Spinal cord (tissue), 10 donors: ENCODE data around the gene SLC4A4. TPM values are rescaled to one million over a fixed set of nuclear protein-coding genes. Genes with fewer than 3 reads are reported as not detected.
"Not testable (repeated sequence)": the region's sequence is repeated elsewhere in the genome, so short reads cannot be mapped to it uniquely, and the experiment has no call there.

ENCODE experiments used
- DNase-seq, 6 donors: peaks; one replicate each; pipeline versions ENCODE4 v3.0.0 to v3.0.0-alpha.2; 2013 to 2015; ENCODE audit warnings: low spot score in 6 of 6, low read depth in 4 of 6
- H3K27ac ChIP-seq: one replicate; pipeline ENCODE4 v1.5.1; 2013; ENCODE audit warnings: low read depth, low read length, control low read depth
- H3K27me3 ChIP-seq: one replicate; pipeline ENCODE4 v1.6.1; 2013; ENCODE audit warnings: low read length; ENCODE audit not compliant: control insufficient read depth, insufficient read depth
- H3K36me3 ChIP-seq: one replicate; pipeline ENCODE4 v1.6.1; 2013; ENCODE audit warnings: low read length; ENCODE audit not compliant: control insufficient read depth, insufficient read depth
- H3K4me1 ChIP-seq: one replicate; pipeline ENCODE4 v1.6.1; 2013; ENCODE audit warnings: low read length; ENCODE audit not compliant: control insufficient read depth, insufficient read depth
- H3K4me3 ChIP-seq: one replicate; pipeline ENCODE4 v1.5.1; 2013; ENCODE audit warnings: low read depth, low read length, control low read depth
- H3K9me3 ChIP-seq: one replicate; pipeline ENCODE4 v1.6.1; 2013; ENCODE audit warnings: low read length; ENCODE audit not compliant: control insufficient read depth, insufficient read depth
- WGBS: methylation state at CpG from one replicate; pipeline ENCODE4 v1.1.5; 2013; ENCODE audit warnings: missing lambda C conversion rate; ENCODE audit not compliant: insufficient coverage; 5-methylcytosine and 5-hydroxymethylcytosine counted together
- polyA plus RNA-seq, 2 donors: library from polyadenylated mRNA; unstranded; fragments of 120-200 nt; gene quantifications; one replicate each; pipeline ENCODE4 v1.2.1, GENCODE V29; 2013; ENCODE audit not compliant: insufficient read length in 2 of 2
- total RNA-seq, 2 donors: library from RNA; depleted of rRNA in 1 of 2; stranded (reverse); fragments of 120-200 nt in 1 of 2; fragments of >200 nt in 1 of 2; gene quantifications; one replicate each; pipeline versions ENCODE4 v1.2.3 to v1.2.4, GENCODE V29; 2013 to 2014
- donor health status: healthy.

The SLC4A4 gene
- total and polyA plus RNA-seq, 4 donors, result 67.2 to 111 (median 106) TPM

DNA sequence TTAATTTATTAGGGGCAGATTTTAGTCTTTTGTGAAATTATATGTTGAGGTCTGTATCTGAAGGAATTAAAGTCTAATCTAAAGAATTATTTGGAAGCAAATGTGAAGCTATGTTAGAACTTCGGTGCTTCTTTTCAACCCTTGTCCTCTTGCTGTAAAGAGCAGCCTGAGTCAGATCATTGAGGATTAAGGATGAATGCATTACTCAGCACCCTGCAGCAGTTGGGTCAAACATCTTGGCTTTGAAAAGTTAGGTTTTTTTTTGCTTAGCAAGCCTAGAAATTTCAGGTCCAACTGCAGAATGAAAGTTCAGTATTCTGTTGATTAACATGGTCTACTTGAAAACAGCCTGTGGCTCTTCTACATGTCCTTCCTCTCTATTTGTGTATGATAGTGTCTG, 57.6 kb downstream of the SLC4A4 start:
- 73% methylated on average over 1 of the region's 1 CpG for WGBS
- Histone ChIP-seq H3K27me3 (no peaks in the 10 kb centered on the region), H3K27ac (no peak overlapping the region), H3K4me1 (no peaks in the 10 kb centered on the region), H3K36me3 (no peaks in the 10 kb centered on the region), H3K4me3 (no peak overlapping the region), H3K9me3 (no peaks in the 10 kb centered on the region)
- no peak for DNase-seq

- Histone ChIP-seq H3K27ac (no peak overlapping the region), H3K4me3 (no peak overlapping the region), H3K27me3 (no peaks in the 10 kb centered on the region), H3K9me3 (no peaks in the 10 kb centered on the region), H3K4me1 (no peaks in the 10 kb centered on the region), H3K36me3 (no peaks in the 10 kb centered on the region)
- DNase-seq, result peak in 2 of 6 donors; percentile 34 to 74
Measured at GRCh38 chr4:71400810-71401209, 62.0 kb downstream of the SLC4A4 start.

DNA sequence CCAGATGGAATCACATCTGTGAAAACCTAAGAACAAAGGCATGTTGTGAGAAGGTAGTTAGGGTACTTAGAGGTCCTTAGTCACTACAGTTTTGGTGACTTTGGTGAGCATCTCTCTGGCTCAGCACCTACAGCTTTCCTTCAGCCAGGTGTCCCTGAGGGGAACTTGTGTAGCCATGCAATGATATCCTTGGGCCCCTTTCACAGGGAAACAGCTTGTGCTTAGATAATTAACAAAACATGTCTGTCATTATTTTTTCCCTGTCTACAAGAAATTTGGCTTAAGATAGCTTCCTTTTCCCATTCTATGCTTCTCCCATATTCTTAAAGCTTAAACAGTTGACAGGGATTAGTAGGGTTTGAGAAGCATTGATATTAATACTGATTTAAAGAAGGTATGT, 63.8 kb downstream of the SLC4A4 start:
- H3K4me3 ChIP-seq, result no peak overlapping the region
- no peaks in the 10 kb centered on the region for H3K9me3 ChIP-seq
- H3K4me1 ChIP-seq, result no peaks in the 10 kb centered on the region
- peak in 1 of 6 donors; percentile 73 for DNase-seq
- no peak overlapping the region for H3K27ac ChIP-seq
- no peaks in the 10 kb centered on the region for H3K27me3 ChIP-seq
- H3K36me3 ChIP-seq, result no peaks in the 10 kb centered on the region

- WGBS, result no CpG with 5 or more reads among the region's 1 CpG
Measured at GRCh38 chr4:71404049-71404448, 65.2 kb downstream of the SLC4A4 start.

DNA sequence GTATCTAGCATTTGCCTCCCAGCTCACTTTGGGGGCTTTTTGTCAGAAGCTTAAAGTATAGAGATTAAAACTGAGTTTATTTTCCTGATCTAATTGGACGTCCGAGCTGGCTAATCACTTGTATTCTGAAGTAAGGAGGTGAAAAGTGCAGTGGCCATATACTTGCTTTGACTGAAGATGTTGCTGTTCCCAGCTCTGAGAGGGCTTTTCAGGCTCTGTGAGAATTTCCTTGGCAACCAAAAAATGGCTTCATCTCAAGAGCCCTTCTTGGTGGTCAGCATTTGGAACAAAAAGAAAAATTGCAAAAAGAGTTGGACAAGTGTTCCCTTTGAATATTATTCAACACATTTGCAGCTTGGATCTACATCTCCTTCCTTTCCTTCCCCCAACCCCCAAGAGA, 67.0 kb downstream of the SLC4A4 start:
- H3K4me3 ChIP-seq, result no peak overlapping the region
- H3K27ac ChIP-seq, result peak overlapping the region; percentile 15
- no peaks in the 10 kb centered on the region for H3K27me3 ChIP-seq
- no peaks in the 10 kb centered on the region for H3K4me1 ChIP-seq
- peak in 3 of 6 donors; percentile 23 to 69 (median 63) for DNase-seq
- 39% methylated on average over 2 of the region's 2 CpGs for WGBS
- H3K9me3 ChIP-seq, result peaks cover 4% of the 10 kb centered on the region
- no peaks in the 10 kb centered on the region for H3K36me3 ChIP-seq

More at GRCh38 chr4:71404049-71404448, 65.2 kb downstream of the SLC4A4 start:
- no peaks in the 10 kb centered on the region for H3K27me3 ChIP-seq
- peaks cover 2% of the 10 kb centered on the region for H3K9me3 ChIP-seq
- no peak overlapping the region for H3K4me3 ChIP-seq
- no peak overlapping the region for H3K27ac ChIP-seq
- DNase-seq, result no peak
- H3K4me1 ChIP-seq, result no peaks in the 10 kb centered on the region
- H3K36me3 ChIP-seq, result no peaks in the 10 kb centered on the region

GRCh38 chr4:71406459-71406963, 67.7 kb downstream of the SLC4A4 start:
- Histone ChIP-seq H3K9me3 (peaks cover 4% of the 10 kb centered on the region), H3K27ac (no peak overlapping the region), H3K36me3 (no peaks in the 10 kb centered on the region), H3K4me1 (no peaks in the 10 kb centered on the region), H3K27me3 (no peaks in the 10 kb centered on the region), H3K4me3 (no peak overlapping the region)
- DNase-seq, result no peak
- no CpG with 5 or more reads among the region's 1 CpG for WGBS

DNA sequence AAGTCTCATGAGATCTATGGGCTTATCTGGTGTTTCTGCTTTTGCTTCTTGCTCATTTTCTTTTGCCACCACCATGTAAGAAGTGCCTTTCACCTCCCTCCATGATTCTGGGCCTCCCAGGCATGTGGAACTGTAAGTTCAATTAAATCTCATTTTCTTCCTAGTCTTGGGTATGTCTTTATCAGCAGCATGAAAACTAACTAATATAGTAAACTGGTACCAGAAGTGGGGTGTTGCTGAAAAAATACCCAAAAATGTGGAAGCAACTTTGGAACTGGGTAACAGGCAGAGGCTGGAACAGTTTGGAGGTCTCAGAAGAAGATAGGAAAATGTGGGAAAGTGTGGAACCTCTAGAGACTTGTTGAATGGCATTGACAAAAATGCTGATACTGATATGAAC, 70.1 kb downstream of the SLC4A4 start:
- H3K27ac ChIP-seq, H3K36me3 ChIP-seq, DNase-seq, H3K4me1 ChIP-seq, H3K27me3 ChIP-seq, H3K9me3 ChIP-seq, H3K4me3 ChIP-seq: not testable (repeated sequence)

- no peaks in the 10 kb centered on the region for H3K4me1 ChIP-seq
- no peak for DNase-seq
- H3K4me3 ChIP-seq, result no peak overlapping the region
- no peaks in the 10 kb centered on the region for H3K36me3 ChIP-seq
- peaks cover 4% of the 10 kb centered on the region for H3K9me3 ChIP-seq
- H3K27ac ChIP-seq, result no peak overlapping the region
- no peaks in the 10 kb centered on the region for H3K27me3 ChIP-seq
- no CpG with 5 or more reads among the region's 2 CpGs for WGBS
Measured at GRCh38 chr4:71411981-71412380, 73.2 kb downstream of the SLC4A4 start.

GRCh38 chr4:71415491-71415890, 76.7 kb downstream of the SLC4A4 start:
- H3K9me3 ChIP-seq, result peaks cover 3% of the 10 kb centered on the region
- H3K36me3 ChIP-seq, result no peaks in the 10 kb centered on the region
- no peak overlapping the region for H3K4me3 ChIP-seq
- WGBS, result 100% methylated on average over 1 of the region's 2 CpGs
- no peak for DNase-seq
- no peaks in the 10 kb centered on the region for H3K27me3 ChIP-seq
- H3K4me1 ChIP-seq, result no peaks in the 10 kb centered on the region
- no peak overlapping the region for H3K27ac ChIP-seq

GRCh38 chr4:71417150-71417549, 78.3 kb downstream of the SLC4A4 start:
- DNase-seq, result no peak
- no peak overlapping the region for H3K4me3 ChIP-seq
- H3K27me3 ChIP-seq, result no peaks in the 10 kb centered on the region
- peaks cover 3% of the 10 kb centered on the region for H3K9me3 ChIP-seq
- H3K27ac ChIP-seq, result no peak overlapping the region
- H3K4me1 ChIP-seq, result no peaks in the 10 kb centered on the region
- H3K36me3 ChIP-seq, result no peaks in the 10 kb centered on the region
